K562 (cell line): ENCODE results near the gene ISOC1. TPM values are rescaled to one million over a fixed set of nuclear protein-coding genes. Genes with fewer than 3 reads are reported as not detected.

Experiments used
- ATAC-seq: fragments of 200-7000 bp; cut with Tn5 transposase; 3 replicates; pipeline ENCODE4 v1.9.1; 2020; ENCODE audit warnings: moderate library complexity
- BruUV-seq: library from RNA; stranded (reverse); fragments of 400-500 nt; replicated peaks from 2 replicates; lab custom pipeline; 2021; lab: Mats Ljungman, UMichigan
- CTCF ChIA-PET: fragments of 300-600 bp; formaldehyde crosslinking; extraction: SDS; loops from one replicate; lab custom pipeline; 2021; ENCODE audit warnings: low intra/inter-chr PET ratio; lab: Yijun Ruan, JAX
- POLR2A ChIA-PET: fragments of 300-600, 350-650 bp; sonication (Branson Sonifier 250); formaldehyde crosslinking; extraction: SDS; loops from one replicate; lab custom pipeline; 2021; ENCODE audit warnings: antibody characterized with exemption, inconsistent platforms; lab: Yijun Ruan, JAX
- DNase-seq, 4 experiments: peaks; one replicate each; pipeline versions ENCODE4 v3.0.0 to v3.0.0-alpha.2; 2011 to 2018; ENCODE audit warnings: low spot score in 3 of 4, mixed read lengths in 3 of 4; ENCODE audit errors: extremely low read depth in 1 of 4
- FAIRE-seq: peaks from 2 replicates; lab custom pipeline; 2011; peaks lifted over from hg19 to GRCh38; lab: Jason Lieb, UNC
- H2AFZ ChIP-seq: 2 replicates; pipeline ENCODE4 v1.6.0; 2011; ENCODE audit warnings: low read depth, low read length, control low read depth, inconsistent platforms
- H3K27ac ChIP-seq: fragments of 200-600 bp; 3 replicates; pipeline ENCODE4 v1.8.0; 2011; ENCODE audit warnings: low read depth, mild to moderate bottlenecking, control low read depth, inconsistent platforms, low read length, moderate library complexity, mixed read lengths; ENCODE audit errors: extremely low read depth
- H3K27me3 ChIP-seq, 2 experiments: fragments of 300-600 bp in 1 of 2; 2 replicates in 1 of 2; 3 replicates in 1 of 2; pipeline versions ENCODE4 v1.6.0 to v1.8.0; 2011; ENCODE audit warnings: inconsistent platforms in 2 of 2, low read length in 2 of 2, mild to moderate bottlenecking in 1 of 2, mixed read lengths in 1 of 2, moderate library complexity in 1 of 2; ENCODE audit not compliant: control insufficient read depth in 2 of 2, insufficient read depth in 2 of 2
- H3K36me3 ChIP-seq: fragments of 300-600 bp; 3 replicates; pipeline ENCODE4 v1.8.0; 2011; ENCODE audit warnings: mild to moderate bottlenecking, low read length, inconsistent platforms; ENCODE audit not compliant: control insufficient read depth, insufficient read depth
- H3K4me1 ChIP-seq, 2 experiments: fragments of 200-600 bp in 1 of 2; replicated peaks in 1 of 2; 2 replicates in 1 of 2; 3 replicates in 1 of 2; pipeline versions ENCODE4 v1.5.1 to v1.8.0; 2011; ENCODE audit warnings: inconsistent platforms in 2 of 2, low read length in 2 of 2, mild to moderate bottlenecking in 1 of 2, mixed read lengths in 1 of 2, moderate library complexity in 1 of 2; ENCODE audit not compliant: control insufficient read depth in 2 of 2, insufficient read depth in 2 of 2
- H3K4me2 ChIP-seq: 2 replicates; pipeline ENCODE4 v1.6.1; 2011; ENCODE audit warnings: low read length, control low read depth, inconsistent platforms, mixed read lengths; ENCODE audit not compliant: insufficient read depth
- H3K4me3 ChIP-seq: fragments of 200-600 bp; sonication (generic), shearing (Covaris generic); 2 replicates; pipeline ENCODE4 v1.5.1; 2016; ENCODE audit warnings: control low read depth, inconsistent platforms
- H3K79me2 ChIP-seq: fragments of 200-600 bp; 3 replicates; pipeline ENCODE4 v1.8.0; 2011; ENCODE audit warnings: low read length, inconsistent platforms; ENCODE audit not compliant: control insufficient read depth, insufficient read depth
- H3K9ac ChIP-seq, 2 experiments: 2 replicates each; pipeline versions ENCODE4 v1.6.0 to v1.6.1; 2011; ENCODE audit warnings: low read depth in 2 of 2, low read length in 2 of 2, control low read depth in 1 of 2, inconsistent platforms in 1 of 2, mild to moderate bottlenecking in 1 of 2, mixed read lengths in 1 of 2; ENCODE audit not compliant: insufficient read depth in 1 of 2
- H3K9me1 ChIP-seq: one replicate; pipeline ENCODE4 v1.6.0; 2011; ENCODE audit warnings: inconsistent platforms, mild to moderate bottlenecking, low read length, moderate library complexity; ENCODE audit not compliant: control insufficient read depth, insufficient read depth
- H3K9me3 ChIP-seq: replicated peaks from 2 replicates; pipeline ENCODE4 v1.5.1; 2011; ENCODE audit warnings: low read depth, low read length, inconsistent platforms; ENCODE audit not compliant: control insufficient read depth, insufficient read depth
- H4K20me1 ChIP-seq: replicated peaks from 2 replicates; pipeline ENCODE4 v1.6.1; 2011; ENCODE audit warnings: low read length, inconsistent platforms, mixed read lengths; ENCODE audit not compliant: control insufficient read depth, insufficient read depth
- ELF1 ChIP-seq: fragments of 200-800 bp; sonication (Bioruptor generic); IDR thresholded peaks from 2 replicates; pipeline ENCODE4 v1.6.1; 2016; ENCODE audit warnings: missing genetic modification characterization, missing compliant biosample characterization
- NFE2 ChIP-seq: IDR thresholded peaks from 2 replicates; pipeline ENCODE4 v1.6.1; 2014; ENCODE audit warnings: antibody characterized with exemption, low read depth
- RAD21 ChIP-seq, 2 experiments: fragments of 250-450 bp in 1 of 2; fragments of 450-650 bp in 1 of 2; sonication (Bioruptor Pico) in 1 of 2; formaldehyde crosslinking in 1 of 2; IDR thresholded peaks in 1 of 2; conservative IDR thresholded peaks in 1 of 2; 2 replicates each; pipeline versions ENCODE4 v1.4.0 to v1.8.0; 2020 to 2022; ENCODE audit warnings: mild to moderate bottlenecking in 2 of 2, moderate library complexity in 1 of 2
- in situ Hi-C: fragments of 300-500 bp; cut with MboI; formaldehyde crosslinking; loops from 4 replicates; pipeline ENCODE4 v1.15.0; 2018; ENCODE audit warnings: inconsistent platforms, mixed read lengths
- intact Hi-C: fragments of 100-400 bp; cut with micrococcal nuclease; formaldehyde crosslinking; loops from 2 replicates; pipeline ENCODE4 v1.14.2; 2022
- polyA plus RNA-seq, 8 experiments: library from polyadenylated mRNA; depleted of rRNA in 4 of 8; stranded (reverse) in 5 of 8; unstranded in 3 of 8; fragments of >200 nt; fragmentation: Nextera tagmentation in 2 of 8; fragmentation: Illumina TruSeq in 1 of 8; extraction: Ambion mirVana in 2 of 8; extraction: Trizol in 1 of 8; gene quantifications; 2 replicates each; pipeline versions ENCODE4 v1.2.1 to v1.2.3, GENCODE V29; 2011 to 2014; ENCODE audit warnings: inconsistent platforms in 1 of 8, missing spikeins in 1 of 8
- total RNA-seq, 7 experiments: library from RNA; depleted of rRNA in 6 of 7; stranded (reverse); fragments of >200 nt in 6 of 7; fragmentation: Illumina TruSeq in 2 of 7; extraction: Trizol in 2 of 7; gene quantifications; 2 replicates each; pipeline versions ENCODE4 v1.2.1 to v1.2.3, GENCODE V29; 2011 to 2021; ENCODE audit warnings: low replicate concordance in 1 of 7
- TF ChIP-seq, protein P1 (sequence below): fragments of 250-450 bp; sonication (Bioruptor Pico); IDR thresholded peaks from 2 replicates; pipeline ENCODE4 v1.8.0; 2022; ENCODE audit warnings: inconsistent platforms
- TF ChIP-seq, protein P2 (sequence below), 3 experiments: IDR thresholded peaks in 2 of 3; conservative IDR thresholded peaks in 1 of 3; 2 replicates each; pipeline ENCODE4 v1.5.1; 2011 to 2012; ENCODE audit warnings: low read length in 3 of 3, mild to moderate bottlenecking in 3 of 3, control low read depth in 2 of 3, improper control_type of control experiment in 1 of 3, inconsistent platforms in 1 of 3, low read depth in 1 of 3, mixed read lengths in 1 of 3, moderate library complexity in 1 of 3; ENCODE audit not compliant: insufficient read depth in 2 of 3

Gene ISOC1
- total and polyA plus RNA-seq, 9 of the 15 experiments (the other 6 are each of a cell fraction or from before 2014, with no cell fraction given) = 14.0 to 67.9 (median 51.3) TPM

DNA sequence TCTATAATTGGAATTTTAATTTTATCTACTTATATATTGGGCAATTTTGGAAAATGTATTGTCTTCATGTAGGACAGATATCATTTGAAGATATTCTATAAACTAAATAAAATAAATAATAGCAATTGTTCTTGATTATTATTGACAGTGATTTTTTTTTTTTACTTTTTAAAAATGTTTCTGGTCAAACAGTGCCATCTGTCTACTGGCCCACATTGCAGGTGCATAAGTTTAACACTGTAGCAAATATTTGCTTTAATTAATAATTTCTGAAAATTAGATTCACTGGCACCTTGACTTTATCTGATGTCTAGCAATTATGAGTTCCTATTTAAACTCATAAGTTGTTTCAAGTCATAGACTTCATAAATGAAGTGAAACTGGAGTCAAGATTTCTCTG, 41.1 kb upstream of the ISOC1 start:
- TF ChIP-seq ELF1 (no peak), RAD21 (CRISPR knock-in tag; conservative IDR thresholded peaks at IDR 0.05 in 1 of 2, IDR thresholded peaks at IDR 0.05 in 1 of 2) (peak; percentile 13 to 41; a peak in 2 of 4 replicates), NFE2 (no peak)
- TF ChIP-seq, protein P1, sequence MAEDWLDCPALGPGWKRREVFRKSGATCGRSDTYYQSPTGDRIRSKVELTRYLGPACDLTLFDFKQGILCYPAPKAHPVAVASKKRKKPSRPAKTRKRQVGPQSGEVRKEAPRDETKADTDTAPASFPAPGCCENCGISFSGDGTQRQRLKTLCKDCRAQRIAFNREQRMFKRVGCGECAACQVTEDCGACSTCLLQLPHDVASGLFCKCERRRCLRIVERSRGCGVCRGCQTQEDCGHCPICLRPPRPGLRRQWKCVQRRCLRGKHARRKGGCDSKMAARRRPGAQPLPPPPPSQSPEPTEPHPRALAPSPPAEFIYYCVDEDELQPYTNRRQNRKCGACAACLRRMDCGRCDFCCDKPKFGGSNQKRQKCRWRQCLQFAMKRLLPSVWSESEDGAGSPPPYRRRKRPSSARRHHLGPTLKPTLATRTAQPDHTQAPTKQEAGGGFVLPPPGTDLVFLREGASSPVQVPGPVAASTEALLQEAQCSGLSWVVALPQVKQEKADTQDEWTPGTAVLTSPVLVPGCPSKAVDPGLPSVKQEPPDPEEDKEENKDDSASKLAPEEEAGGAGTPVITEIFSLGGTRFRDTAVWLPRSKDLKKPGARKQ (CRISPR knock-in tag) = no peak
- TF ChIP-seq, protein P2, sequence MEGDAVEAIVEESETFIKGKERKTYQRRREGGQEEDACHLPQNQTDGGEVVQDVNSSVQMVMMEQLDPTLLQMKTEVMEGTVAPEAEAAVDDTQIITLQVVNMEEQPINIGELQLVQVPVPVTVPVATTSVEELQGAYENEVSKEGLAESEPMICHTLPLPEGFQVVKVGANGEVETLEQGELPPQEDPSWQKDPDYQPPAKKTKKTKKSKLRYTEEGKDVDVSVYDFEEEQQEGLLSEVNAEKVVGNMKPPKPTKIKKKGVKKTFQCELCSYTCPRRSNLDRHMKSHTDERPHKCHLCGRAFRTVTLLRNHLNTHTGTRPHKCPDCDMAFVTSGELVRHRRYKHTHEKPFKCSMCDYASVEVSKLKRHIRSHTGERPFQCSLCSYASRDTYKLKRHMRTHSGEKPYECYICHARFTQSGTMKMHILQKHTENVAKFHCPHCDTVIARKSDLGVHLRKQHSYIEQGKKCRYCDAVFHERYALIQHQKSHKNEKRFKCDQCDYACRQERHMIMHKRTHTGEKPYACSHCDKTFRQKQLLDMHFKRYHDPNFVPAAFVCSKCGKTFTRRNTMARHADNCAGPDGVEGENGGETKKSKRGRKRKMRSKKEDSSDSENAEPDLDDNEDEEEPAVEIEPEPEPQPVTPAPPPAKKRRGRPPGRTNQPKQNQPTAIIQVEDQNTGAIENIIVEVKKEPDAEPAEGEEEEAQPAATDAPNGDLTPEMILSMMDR (IDR thresholded peaks at IDR 0.05 in 2 of 3, conservative IDR thresholded peaks at IDR 0.05 in 1 of 3; ENCODE audit: insufficient read depth in 2 of 3, low read depth in 1 of 3, low read length in 3 of 3) = peak in 1 of 3 experiments; percentile 19; a peak in 2 of 6 replicates
- ChIA-PET POLR2A (interaction anchor here (1.4 kb wide), 1 partner anchor 10 kb away, joined by 3 read pairs; no protein-coding TSS in a partner anchor), CTCF (interaction anchor here (0.9 kb wide), 1 partner anchor 840 kb away, joined by 4 read pairs; no protein-coding TSS in a partner anchor)
- Histone ChIP-seq H4K20me1 (no peaks in the 10 kb centered on the region), H3K9ac (no peak overlapping the region), H3K79me2 (no peaks in the 10 kb centered on the region), H3K4me2 (no peak overlapping the region), H3K4me1 (no peaks in the 10 kb centered on the region; a peak in 1 of 5 replicates), H3K4me3 (no peak overlapping the region), H3K9me1 (no peaks in the 10 kb centered on the region), H3K9me3 (no peaks in the 10 kb centered on the region), H3K36me3 (no peaks in the 10 kb centered on the region), H2AFZ (no peak overlapping the region), H3K27me3 (no peaks in the 10 kb centered on the region; a peak in 1 of 5 replicates), H3K27ac (no peak overlapping the region)
- in situ Hi-C loops (no loop called here), intact Hi-C loops (loop anchor here (5.0 kb wide), 1 partner anchor 146 kb away; no protein-coding TSS in a partner anchor)
- ATAC-seq (no peak), DNase-seq (no peak), FAIRE-seq (no peak)
- no TSS peak for BruUV-seq
